HG03045 (cell line): ENCODE data around the gene ILF3.
"Not testable (repeated sequence)": the region's sequence is repeated elsewhere in the genome, so short reads cannot be mapped to it uniquely, and the experiment has no call there.

Source experiments
- ATAC-seq: cut with Tn5 transposase; IDR thresholded peaks from one replicate; pipeline ENCODE4 v1.9.1; 2021; ENCODE audit warnings: mild to moderate bottlenecking, moderate library complexity; ENCODE audit not compliant: unreplicated experiment

ILF3 gene

GRCh38 chr19:10642473-10643171 is 11.5 kb upstream of the ILF3 start:
- ATAC-seq: no peak

GRCh38 chr19:10643172-10643967 is 10.8 kb upstream of the ILF3 start:
- ATAC-seq: no peak

GRCh38 chr19:10643968-10644259 is 10.2 kb upstream of the ILF3 start:
- no peak for ATAC-seq

- ATAC-seq: no peak
Measured at GRCh38 chr19:10644260-10645007, 9.7 kb upstream of the ILF3 start.

- no peak for ATAC-seq
Measured at GRCh38 chr19:10646456-10647159, 7.5 kb upstream of the ILF3 start.

GRCh38 chr19:10648360-10648759 is 5.8 kb upstream of the ILF3 start:
- no peak for ATAC-seq

- ATAC-seq: no peak
Measured at GRCh38 chr19:10651851-10652250, 2.3 kb upstream of the ILF3 start.

- no peak for ATAC-seq
Measured at GRCh38 chr19:10653482-10653731, 739 bp upstream of the ILF3 start.

- peak; percentile 25 for ATAC-seq
Measured at GRCh38 chr19:10654610-10655456, 687 bp downstream of the ILF3 start.

GRCh38 chr19:10655457-10656312 is 1.5 kb downstream of the ILF3 start:
- no peak for ATAC-seq

GRCh38 chr19:10660346-10660745 is 6.2 kb downstream of the ILF3 start:
- no peak for ATAC-seq

- no peak for ATAC-seq
Measured at GRCh38 chr19:10661946-10662345, 7.8 kb downstream of the ILF3 start.

- no peak for ATAC-seq
Measured at GRCh38 chr19:10662384-10663251, 8.5 kb downstream of the ILF3 start.

GRCh38 chr19:10663252-10663563 is 9.1 kb downstream of the ILF3 start:
- ATAC-seq: not testable (repeated sequence)

- ATAC-seq: no peak
Measured at GRCh38 chr19:10667867-10668266, 13.7 kb downstream of the ILF3 start.

GRCh38 chr19:10669246-10669645 is 15.1 kb downstream of the ILF3 start:
- ATAC-seq: no peak

GRCh38 chr19:10670182-10670581 is 16.0 kb downstream of the ILF3 start:
- ATAC-seq: no peak

- ATAC-seq: no peak
Measured at GRCh38 chr19:10670876-10671804, 17.0 kb downstream of the ILF3 start.
